Inflammatory macrophage treated with lipopolysaccharide for 4 hours (primary cell): Measurements from ENCODE around the gene ELAVL1.

Experiments used
- DNase-seq: peaks from one replicate; pipeline ENCODE4 v3.0.0-alpha.2; 2020

The ELAVL1 gene

DNA sequence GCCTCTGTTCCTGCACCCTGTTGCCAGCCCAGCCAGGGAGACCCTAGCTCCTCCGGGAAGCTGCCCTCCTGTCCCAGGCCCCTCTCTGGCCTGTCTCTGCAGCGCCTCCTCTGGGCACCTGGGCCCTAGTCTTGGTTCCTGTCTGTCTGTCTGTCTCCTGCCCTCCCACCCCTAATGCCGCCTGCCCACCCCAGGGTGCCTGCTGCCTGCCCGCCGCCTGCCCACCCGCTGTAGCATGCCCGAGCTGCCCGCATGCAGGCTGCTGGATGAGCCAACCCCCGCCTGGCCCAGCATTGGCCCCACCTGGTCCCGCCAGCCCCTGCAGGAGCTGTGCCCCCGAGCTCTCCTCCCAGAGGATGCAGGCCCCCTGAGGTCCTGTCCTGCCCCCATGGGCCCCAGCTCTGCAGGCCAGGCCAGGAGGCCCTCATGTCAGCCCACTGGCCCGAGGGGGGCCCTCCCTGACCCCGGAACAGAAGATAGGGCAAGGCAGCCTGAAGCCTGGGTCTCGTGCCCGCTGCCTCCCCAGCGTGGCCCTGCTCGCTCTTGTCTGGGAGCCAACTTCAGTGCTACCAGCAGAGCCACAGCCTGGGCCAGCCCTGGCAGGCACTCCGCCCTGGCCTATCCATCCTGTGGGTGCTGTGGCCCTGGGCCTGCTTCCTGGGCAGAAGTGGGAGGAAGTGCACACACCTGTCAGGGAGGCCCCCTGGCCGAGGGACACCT, 96.5 kb downstream of the ELAVL1 start:
- no peak for DNase-seq
